NCI-H526 treated with DMSO at 0.1 percent for 48 hours (cell line): ENCODE data around the gene HES4.
"Not testable (repeated sequence)": the region's sequence is repeated elsewhere in the genome, so short reads cannot be mapped to it uniquely, and the experiment has no call there.

ENCODE experiments used
- DNase-seq: peaks from one replicate; lab custom pipeline; 2025; lab: John Stamatoyannopoulos, UW

HES4 gene

DNA sequence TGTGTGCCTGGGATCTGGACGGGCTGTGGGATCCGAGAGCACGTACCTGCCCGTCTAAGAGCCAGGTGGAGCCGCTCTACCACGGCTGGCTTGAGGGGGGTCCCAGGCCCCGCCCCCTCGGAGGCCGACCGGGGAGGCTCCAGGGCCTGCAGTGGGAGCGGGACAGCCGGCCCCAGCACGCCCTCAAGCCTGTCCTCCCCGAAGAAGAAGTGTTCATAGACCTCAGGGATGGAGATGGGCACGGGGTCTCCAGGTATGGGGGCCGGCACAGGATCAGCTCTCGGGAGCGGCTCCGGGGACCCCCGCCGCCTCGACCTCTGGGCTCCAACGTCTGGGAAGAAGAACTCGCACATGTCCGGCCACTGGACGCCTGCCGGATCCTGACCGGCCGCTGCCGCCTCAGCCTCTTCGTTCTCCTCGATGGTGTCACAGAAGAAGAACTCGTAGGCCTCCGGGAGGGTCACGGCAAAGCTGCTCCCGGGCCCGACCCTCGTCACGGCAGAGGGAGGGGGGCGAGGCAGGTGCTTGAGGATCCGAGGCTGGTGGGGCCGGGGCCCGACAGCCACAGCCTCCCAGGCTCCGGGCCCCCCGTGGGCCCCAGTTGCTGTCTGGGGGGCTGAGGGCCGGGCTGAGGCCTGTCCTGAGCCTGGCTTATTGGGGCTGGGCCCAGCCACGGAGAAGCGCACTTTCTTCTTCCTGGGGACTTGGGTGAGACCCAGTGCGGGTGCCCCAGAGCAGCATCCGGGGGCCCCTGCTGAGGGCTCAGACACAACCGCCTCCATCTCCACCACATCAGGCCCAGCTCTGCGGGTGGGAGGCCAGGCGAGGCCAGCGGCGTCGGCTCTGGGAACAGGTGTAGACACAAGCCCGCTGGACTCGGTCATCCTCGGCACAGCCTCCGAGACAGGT is 20.8 kb downstream of the HES4 start:
- no peak for DNase-seq

DNA sequence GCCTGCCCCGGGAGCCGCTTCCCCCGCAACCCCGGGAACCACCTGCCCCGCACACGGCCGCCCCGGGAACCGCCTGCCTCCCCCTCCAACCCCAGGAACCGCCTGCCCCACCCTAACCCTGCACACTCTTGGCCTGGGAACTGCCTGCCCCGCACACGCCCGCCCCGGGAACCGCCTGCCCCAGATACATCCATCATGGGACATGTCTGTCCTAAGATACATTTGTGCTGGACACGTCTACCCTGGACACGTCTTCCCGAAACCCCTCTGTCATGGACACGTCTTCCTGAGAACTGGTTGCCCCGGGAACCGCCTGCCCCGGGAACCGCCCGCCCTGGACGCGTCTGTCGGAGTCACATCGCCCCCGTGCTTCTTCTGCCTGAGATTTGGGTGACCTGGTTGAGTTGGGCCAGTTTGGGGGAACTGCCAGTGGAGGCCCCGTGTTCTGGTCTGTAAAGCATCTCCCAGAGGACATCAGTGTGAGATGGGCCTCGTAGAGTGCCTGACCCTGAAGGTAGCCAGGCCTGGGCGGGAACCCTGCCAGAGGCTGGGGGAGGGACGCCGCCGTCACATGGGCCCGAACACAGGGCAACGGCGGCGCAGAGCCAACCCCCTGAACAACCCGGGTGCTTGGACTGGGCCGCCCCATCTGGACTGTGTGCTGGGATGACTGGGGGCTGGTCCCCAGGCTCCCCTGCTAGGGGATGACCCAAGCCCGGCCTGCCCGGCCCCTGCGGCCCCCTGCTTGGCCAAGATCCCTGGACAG is 21.6 kb downstream of the HES4 start:
- DNase-seq: no peak

DNA sequence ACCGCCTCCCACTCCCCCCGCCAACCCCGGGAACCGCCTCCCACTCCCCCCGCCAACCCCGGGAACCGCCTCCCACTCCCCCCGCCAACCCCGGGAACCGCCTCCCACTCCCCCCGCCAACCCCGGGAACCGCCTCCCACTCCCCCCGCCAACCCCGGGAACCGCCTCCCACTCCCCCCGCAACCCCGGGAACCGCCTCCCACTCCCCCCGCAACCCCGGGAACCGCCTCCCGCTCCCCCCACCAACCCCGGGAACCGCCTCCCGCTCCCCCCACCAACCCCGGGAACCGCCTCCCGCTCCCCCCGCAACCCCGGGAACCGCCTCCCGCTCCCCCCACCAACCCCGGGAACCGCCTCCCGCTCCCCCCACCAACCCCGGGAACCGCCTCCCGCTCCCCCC is 23.1 kb downstream of the HES4 start:
- DNase-seq: not testable (repeated sequence)

DNA sequence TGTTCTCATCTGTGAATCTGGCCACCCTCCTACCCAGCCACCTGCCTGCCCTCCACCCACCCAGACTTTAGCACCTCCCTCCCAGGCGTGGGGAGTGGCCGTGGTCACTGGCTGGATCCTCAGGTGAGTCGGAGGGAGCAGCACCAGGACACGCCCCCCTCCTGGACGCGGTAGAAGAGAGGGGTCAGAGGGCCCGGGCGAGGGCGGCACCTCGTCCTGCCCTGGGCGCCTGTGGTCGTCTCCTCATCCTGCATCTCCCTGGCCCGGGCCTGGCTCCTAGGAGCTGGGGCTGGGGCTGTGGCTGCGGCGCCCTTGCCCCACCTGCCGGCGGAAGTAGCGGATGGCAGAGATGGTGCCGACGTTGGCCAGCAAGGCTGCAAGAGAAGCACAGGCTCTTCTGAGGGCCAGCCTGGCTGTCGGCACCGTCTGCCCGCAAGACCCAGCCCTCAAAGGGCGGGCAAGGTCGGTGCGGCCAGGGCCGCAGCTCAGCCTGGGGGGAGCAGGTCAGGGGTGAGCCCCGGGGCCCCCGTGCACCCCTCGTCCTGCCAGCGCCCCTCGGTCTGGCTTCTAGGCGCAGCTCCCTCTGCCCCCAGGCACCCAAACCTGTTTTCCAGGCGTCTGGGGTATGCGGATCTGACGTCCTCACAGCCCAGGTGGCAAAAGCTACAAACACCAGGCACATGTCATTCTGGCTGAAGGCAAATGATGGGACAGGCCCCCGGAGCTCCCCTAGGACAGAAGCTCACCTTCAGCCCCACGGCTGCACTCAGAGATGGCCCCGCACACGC is 23.8 kb downstream of the HES4 start:
- peak; percentile 54 for DNase-seq

DNA sequence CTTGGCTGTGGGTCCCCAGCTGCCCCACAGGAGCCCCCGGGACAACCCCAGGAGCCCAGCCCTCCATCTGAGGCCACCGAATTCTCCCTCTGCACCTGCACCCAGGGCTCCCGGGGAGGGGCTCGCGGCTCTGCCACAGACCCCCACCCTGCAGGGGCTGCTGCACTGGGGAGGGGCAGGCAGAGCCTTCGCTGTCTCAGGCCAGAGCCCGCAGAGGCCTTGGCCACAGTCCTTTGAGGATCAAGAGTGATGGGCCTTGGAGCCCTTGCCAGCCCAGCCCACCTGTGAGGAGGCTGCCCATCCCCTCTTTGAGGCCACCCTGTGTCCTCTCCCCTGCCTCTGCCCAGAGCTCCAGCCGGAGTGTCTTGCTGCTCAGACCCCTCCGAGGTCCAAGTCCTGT is 24.5 kb downstream of the HES4 start:
- DNase-seq: no peak

DNA sequence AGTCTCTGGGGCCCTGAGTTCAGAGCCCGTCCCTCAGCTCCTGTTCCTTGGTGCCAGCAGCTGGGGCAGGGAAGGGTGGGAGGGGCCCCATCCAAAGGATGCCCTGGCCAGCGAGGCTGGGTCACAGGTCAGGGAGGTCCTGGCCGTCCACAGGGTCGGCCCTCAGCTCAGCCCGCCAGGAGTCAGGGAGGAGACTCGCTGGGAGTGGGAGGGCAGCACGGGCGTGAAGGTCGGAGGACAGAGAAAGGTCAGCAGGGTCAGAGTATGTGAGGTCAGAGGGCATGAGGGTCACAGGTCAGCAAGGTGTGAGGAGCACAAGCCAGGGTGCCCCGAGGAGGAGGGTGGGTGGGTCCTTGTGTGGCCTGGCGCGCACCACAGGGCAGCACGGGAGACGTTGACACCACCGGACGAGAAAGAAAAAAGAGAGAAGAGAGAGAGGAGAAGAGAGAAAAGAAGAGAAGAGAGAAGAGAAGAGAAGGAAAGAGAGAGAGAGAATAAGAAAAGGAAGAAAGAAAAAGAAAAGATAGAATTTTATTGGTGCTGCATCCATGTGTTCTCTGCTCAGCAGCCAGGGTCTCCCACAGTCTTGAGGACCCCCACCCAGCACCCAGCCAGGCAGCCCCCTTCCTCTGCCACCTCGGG is 25.1 kb downstream of the HES4 start:
- DNase-seq: no peak

DNA sequence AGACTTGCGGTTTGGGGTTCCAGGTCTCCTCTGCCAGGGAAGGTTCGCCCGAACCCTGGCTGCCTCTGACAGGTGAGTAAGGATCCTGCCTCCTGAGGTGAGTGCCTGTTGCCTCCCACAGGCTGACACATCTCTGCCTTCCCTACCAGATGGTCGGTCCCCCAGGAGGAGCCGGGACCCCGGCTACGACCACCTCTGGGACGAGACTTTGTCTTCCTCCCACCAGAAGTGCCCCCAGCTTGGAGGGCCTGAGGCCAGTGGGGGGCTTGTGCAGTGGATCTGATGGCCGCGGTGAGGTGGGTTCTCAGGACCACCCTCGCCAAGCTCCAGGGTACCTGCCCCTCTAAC is 25.6 kb downstream of the HES4 start:
- no peak for DNase-seq

DNA sequence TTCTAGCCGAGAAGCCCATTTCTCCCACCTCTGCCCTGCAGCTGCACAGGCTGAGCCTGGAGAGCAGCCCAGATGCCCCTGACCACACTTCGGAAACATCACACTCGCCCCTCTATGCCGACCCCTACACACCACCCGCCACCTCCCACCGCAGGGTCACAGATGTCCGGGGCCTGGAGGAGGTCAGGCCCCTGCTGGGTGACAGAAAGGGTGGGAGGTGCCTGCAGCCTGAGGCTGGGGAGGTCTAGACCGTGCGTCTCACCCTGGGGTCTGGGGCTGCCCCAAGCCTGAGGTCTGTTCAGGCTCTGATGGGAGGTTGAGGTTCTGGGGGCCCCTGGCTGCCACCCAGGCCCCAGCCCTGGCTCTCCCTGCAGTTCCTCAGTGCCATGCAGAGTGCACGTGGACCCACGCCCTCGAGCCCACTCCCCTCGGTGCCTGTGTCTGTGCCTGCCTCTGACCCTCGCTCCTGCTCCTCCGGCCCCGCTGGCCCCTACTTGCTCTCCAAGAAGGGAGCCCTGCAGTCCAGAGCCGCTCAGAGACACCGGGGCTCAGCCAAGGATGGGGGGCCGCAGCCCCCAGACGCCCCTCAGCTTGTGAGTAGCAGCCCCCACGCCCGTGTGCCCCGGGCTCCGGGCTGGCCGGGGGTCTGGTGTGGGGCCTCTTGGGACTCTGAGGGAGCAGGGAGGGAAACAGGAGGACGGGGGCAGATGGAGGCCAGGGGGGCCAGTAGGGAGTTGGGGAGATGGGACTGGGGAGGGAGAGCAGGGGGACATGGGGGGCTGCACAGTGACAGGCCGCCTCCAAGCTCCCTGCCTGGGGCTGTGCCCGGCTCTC is 26.2 kb downstream of the HES4 start:
- DNase-seq: no peak

DNA sequence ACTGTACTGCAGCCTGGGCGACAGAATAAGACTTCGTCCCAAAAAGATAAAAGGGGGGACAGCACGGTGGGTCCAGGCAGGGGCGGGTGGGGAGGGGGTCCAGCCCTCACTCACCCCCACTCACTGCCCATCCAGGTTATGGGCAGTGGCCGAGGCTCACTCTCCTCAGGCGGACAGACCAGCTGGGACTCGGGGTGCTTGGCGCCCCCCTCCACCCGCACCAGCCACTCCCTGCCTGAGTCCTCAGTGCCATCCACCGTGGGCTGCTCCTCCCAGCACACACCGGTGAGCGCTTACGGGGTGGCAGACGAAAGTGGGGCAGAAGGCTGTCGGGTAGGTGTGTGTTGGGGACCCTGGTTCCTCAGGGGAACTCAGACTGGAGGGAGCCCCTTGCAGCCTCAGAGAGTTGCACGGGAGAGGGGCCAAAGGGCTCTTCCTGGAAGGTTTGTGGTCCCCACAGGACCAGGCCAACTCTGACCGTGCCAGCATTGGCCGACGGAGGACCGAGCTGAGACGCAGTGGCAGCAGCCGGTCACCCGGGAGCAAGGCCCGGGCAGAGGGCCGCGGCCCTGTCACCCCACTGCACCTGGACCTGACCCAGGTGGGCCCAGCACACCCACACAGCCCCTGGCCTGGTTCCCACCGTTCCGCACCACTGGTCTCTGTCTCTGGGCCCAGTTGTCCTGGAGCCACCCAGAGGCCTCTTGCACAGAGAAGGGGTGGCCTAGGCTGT is 27.0 kb downstream of the HES4 start:
- DNase-seq: no peak

DNA sequence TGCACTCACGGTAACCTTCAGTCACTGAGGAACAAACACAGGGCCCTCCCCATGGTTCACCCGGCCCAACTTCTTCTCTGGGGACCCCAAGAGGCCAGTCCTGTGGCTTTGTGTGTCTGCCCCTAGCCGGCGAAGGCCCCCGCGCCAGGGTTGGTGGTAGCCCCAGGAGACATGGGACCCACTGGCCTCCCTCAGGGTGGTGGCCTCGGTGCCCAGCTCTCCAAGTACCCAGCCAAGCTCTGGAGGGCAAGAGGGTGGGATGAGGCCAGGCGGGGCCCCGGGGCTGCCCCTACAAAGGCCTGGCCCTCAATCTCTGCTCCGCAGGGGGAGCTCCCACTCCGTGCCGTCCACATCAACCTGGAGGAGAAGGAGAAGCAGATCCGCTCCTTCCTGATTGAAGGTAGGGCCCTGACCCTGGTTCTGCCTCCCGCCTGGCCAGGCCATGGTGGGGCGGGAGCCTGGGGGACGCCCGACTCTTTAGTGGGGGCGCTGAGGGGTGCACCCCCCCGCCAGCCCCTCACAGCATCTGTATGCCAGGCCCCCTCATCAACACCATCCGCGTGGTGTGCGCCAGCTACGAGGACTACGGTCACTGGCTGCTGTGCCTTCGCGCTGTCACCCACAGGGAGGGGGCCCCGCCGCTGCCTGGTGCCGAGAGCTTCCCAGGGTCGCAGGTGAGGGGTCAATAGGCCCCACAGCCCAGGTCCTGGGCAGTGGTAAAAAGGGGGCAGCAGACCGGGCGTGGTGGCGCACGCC is 28.0 kb downstream of the HES4 start:
- DNase-seq: no peak

DNA sequence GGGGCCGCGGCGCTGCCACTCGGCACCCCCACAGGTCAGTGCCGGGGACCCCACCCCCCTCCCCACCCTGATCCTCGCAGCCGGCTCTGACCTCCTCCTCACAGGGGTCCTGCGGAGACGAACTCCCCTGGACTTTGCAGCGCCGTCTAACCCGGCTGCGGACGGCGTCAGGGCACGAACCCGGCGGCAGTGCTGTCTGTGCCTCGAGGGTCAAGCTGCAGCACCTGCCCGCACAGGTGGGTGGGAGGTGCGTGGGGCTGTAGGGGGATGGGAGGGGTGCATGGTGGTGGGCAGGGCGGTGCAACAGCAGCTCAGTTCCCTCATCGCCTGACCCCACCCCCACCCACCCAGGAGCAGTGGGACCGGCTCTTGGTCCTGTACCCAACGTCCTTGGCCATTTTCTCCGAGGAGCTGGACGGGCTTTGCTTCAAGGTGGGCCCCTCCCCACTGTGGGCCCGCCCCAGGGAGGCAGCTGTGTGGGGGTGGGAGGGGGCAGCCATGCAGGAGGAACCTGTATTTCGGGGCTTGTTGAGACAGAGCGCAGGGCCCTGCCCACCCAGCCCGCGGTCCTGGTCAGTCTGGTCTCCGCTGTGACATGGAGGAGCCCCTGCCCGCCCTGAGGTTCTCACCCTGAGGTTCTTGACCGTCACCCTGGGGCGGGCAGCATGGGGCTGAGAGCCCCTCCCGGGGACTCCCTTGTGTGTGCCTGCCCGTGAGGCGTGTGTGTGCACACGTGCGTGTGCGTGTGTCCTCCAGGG is 28.7 kb downstream of the HES4 start:
- DNase-seq: no peak

DNA sequence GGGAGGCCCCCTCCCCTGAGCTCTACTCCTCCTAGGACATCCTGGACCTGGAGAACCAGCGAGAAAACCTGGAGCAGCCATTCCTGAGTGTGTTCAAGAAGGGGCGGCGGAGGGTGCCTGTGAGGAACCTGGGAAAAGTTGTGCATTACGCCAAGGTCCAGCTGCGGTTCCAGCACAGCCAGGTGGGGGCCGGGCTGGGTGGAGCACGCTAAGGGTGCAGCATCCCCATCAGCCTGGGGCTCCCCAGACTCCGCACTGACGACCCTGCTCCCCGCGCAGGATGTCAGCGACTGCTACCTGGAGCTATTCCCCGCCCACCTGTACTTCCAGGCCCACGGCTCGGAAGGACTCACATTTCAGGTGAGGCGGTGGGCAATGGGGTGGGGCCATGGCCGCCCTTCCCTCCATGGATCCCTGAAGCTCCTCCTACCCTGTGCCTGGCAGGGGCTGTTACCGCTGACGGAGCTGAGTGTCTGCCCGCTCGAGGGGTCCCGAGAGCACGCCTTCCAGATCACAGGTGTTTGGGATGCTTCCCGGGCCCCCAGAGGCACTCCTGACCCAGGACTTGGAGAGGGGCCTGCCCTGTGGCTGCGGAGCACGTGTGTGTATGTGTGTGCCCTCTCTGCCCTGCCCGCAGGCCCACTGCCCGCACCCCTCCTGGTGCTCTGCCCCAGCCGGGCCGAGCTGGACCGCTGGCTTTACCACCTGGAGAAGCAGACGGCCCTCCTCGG is 29.5 kb downstream of the HES4 start:
- DNase-seq: no peak

DNA sequence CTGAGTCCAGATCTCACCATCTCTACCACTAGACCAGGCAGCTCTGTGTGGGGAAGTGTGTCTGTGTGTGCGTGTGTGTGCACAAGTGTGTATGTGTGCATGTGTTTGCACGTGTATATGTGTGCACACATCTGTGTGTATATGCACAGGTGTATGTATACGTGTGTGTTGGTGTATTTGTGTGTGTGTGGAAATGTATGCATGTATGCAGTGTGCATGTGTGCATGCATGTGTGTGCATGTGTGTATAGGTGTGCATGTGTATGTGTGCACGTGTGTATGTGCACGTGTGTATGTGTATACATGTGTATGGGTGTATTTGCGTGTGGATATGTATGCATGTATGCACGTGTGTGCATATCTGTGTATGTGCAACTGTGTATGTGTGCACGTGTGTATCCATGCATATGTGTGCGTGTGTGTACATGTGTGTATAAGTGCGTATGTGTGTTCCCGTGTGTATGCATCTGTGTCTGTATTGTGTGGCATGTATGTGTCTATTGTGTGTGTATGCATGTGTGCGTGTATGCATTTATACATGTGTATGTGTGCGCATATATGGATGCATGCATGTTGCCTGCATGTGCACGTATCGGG is 30.5 kb downstream of the HES4 start:
- DNase-seq: no peak

DNA sequence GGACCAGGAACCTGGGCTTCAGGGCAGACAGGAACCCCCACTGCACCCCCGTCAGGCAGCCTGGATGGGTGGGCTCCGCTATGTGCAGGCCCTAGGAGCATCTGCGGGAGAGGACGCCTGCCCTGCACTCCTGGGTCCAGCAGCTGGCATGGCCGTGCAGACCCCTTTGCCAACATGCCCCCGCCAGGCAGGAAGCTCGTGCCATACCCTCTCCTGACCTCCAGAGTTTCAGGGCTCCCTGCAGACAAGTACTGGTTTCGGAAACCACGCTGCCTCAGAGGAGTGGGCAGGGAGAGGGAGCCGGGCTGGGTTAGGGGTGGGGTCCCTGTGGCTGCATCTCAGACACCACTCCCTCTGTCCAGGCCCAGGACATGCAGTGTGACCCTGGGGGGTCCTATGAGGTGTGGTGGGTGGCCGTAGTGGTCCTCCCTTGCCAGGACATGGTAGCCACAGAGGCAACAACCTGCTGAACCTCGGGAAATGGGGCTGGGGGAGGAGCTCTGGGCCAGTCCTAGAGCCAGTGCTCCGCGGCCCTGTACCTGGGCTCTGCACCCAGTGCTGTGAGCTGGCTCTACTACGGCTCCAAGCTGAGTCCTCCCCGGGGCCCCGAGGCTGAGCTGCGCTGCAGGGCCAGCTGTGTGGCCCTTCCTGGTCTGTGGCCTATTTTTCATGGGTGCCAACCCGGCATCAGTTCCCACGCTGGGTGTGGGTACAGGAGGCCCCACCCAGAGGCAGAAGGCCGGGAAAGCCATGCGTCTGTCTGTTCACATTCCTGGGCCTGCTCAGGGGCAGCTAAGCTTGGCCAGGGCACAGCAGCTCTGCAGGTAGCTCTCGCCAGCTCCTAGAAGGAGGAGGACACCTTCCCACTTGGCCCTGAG is 32.2 kb downstream of the HES4 start:
- DNase-seq: no peak

DNA sequence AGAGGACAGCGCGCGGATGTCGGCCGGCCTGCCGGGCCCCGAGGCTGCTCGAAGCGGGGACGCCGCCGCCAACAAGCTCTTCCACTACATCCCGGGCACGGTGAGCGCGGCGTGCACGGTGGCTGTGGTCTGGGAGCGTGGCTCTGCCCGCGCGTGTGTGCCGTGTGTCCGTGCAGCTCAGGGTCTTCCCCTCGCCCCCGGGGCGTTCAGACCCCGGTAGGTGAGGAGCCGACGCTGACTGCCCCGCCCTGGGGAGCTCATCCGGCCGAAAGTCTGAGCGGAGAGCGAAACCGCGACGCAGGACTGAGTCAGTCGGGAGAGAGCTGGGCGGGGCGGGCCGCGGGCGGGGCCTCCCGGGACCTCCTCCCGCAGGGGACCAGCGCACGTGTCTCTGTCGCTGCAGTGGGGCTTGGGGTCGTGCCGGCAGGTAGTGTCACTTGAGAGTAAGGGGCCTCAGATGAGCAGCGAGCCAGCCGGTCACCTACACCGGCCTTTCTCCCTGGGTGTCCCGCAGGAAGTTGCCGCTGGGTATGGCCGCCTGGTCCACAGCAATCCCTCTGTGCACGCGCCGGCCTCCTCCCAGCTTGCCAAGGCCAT is 33.1 kb downstream of the HES4 start:
- DNase-seq: no peak

DNA sequence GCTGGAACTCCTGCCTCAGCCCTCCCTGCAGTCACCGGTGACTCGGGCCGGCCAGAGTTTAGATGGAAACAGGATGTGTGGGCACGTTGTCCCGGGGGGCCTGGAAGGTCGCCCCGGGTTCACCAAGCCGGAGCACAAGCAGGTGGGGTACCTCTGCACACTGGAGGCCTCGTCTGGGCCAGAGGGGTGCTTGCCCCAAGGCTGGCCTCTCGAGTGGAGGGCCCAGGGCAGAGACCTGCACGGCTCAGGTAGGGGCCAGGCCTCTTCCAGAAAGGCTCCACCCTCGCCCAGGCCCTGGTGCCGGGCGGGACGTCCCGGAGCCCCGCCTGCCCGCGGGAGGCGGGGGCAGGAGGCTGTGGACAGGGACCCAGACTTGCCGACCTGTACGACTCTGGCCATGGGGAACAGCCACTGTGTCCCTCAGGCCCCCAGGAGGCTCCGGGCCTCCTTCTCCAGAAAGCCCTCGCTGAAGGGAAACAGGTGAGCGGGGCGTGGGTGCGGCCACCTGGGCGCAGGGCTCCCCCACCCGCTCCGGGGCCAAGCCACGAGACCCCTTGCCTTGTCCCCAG is 33.7 kb downstream of the HES4 start, which contains the start of gene PLEKHN1:
Gene PLEKHN1, plus strand, starts transcription at position 348 of the 569 bp plus-strand sequence. Its CDS starts 50 bp downstream, at position 398.
- DNase-seq: no peak
